CD4-positive, CD25-positive, alpha-beta regulatory T cell (primary cell): ENCODE data around the gene ASB4. TPM values are rescaled to one million over a fixed set of nuclear protein-coding genes. Genes with fewer than 3 reads are reported as not detected.

Experiments
- ATAC-seq, 2 donors: fragments of 150-1000 bp; cut with Tn5 transposase; one replicate each; pipeline ENCODE4 v1.10.0; 2021; ENCODE audit warnings: low read depth in 2 of 2, moderate number of reproducible peaks in 2 of 2, moderate library complexity in 1 of 2
- DNase-seq, 3 donors: peaks; one replicate each; pipeline versions ENCODE4 v3.0.0 to v3.0.0-alpha.2; 2012 to 2022; ENCODE audit warnings: mixed read lengths in 1 of 3
- H3K27ac ChIP-seq: one replicate; pipeline ENCODE4 v1.7.0; 2013; ENCODE audit warnings: mild to moderate bottlenecking, low read length; ENCODE audit not compliant: insufficient read depth, poor library complexity, severe bottlenecking
- H3K27me3 ChIP-seq: one replicate; pipeline ENCODE4 v1.7.0; 2013; ENCODE audit warnings: low read length; ENCODE audit not compliant: control insufficient read depth, insufficient read depth
- H3K36me3 ChIP-seq: one replicate; pipeline ENCODE4 v1.7.0; 2013; ENCODE audit warnings: mild to moderate bottlenecking, low read length, moderate library complexity; ENCODE audit not compliant: control insufficient read depth, insufficient read depth
- H3K4me1 ChIP-seq: 2 replicates; pipeline ENCODE4 v1.7.0; 2013; ENCODE audit warnings: mild to moderate bottlenecking, low read length; ENCODE audit not compliant: insufficient read depth, control insufficient read depth, poor library complexity, severe bottlenecking
- H3K4me3 ChIP-seq: one replicate; pipeline ENCODE4 v1.7.0; 2013; ENCODE audit warnings: low read depth, mild to moderate bottlenecking, low read length, moderate library complexity
- H3K9me3 ChIP-seq, 2 experiments: 1 replicate in 1 of 2; 2 replicates in 1 of 2; pipeline ENCODE4 v1.7.0; 2013; ENCODE audit warnings: low read length in 2 of 2, mild to moderate bottlenecking in 1 of 2, moderate library complexity in 1 of 2; ENCODE audit not compliant: control insufficient read depth in 2 of 2
- H3K27ac Mint-ChIP-seq, 3 donors: one replicate each; pipeline ENCODE4 v1.8.0; 2020 to 2022; ENCODE audit warnings: mild to moderate bottlenecking in 3 of 3, mixed read lengths in 3 of 3, moderate library complexity in 2 of 3
- H3K27me3 Mint-ChIP-seq: one replicate; pipeline ENCODE4 v1.8.0; 2022; ENCODE audit warnings: mild to moderate bottlenecking, mixed read lengths
- H3K36me3 Mint-ChIP-seq: one replicate; pipeline ENCODE4 v1.8.0; 2020; ENCODE audit warnings: mixed read lengths
- H3K4me1 Mint-ChIP-seq, 4 donors: one replicate each; pipeline ENCODE4 v1.8.0; 2020 to 2022; ENCODE audit warnings: mixed read lengths in 4 of 4, mild to moderate bottlenecking in 1 of 4
- H3K4me3 Mint-ChIP-seq, 4 donors: one replicate each; pipeline ENCODE4 v1.8.0; 2020 to 2022; ENCODE audit warnings: mild to moderate bottlenecking in 4 of 4, mixed read lengths in 4 of 4, moderate library complexity in 3 of 4
- H3K9me3 Mint-ChIP-seq, 7 donors: one replicate each; pipeline ENCODE4 v1.8.0; 2020 to 2022; ENCODE audit warnings: mixed read lengths in 7 of 7, mild to moderate bottlenecking in 3 of 7, moderate library complexity in 2 of 7
- polyA plus RNA-seq, 4 donors: library from polyadenylated mRNA; unstranded; fragments of 300-500 nt; fragmentation: Illumina TruSeq; gene quantifications; one replicate each; pipeline ENCODE4 v1.2.3, GENCODE V29; 2021
- total RNA-seq: library from RNA; stranded (reverse); gene quantifications from one replicate; pipeline ENCODE4 v1.2.3, GENCODE V29; 2022

Gene ASB4
- total and polyA plus RNA-seq, 5 donors from 2014 or later: not detected

GRCh38 chr7:95473276-95473985 lies 12.3 kb upstream of the ASB4 start:
- no peak overlapping the region for H3K27ac Mint-ChIP-seq
- Histone ChIP-seq H3K36me3 (no peaks in the 10 kb centered on the region), H3K27me3 (no peaks in the 10 kb centered on the region), H3K9me3 (no peaks in the 10 kb centered on the region), H3K27ac (no peak overlapping the region), H3K4me1 (no peaks in the 10 kb centered on the region), H3K4me3 (no peak overlapping the region)
- no peak overlapping the region for H3K4me3 Mint-ChIP-seq
- peaks cover 0 to 10% (median 3%) of the 10 kb centered on the region in 4 donors for H3K4me1 Mint-ChIP-seq
- no peak for DNase-seq
- H3K9me3 Mint-ChIP-seq: no peaks in the 10 kb centered on the region
- ATAC-seq: no peak
- peaks cover 7% of the 10 kb centered on the region for H3K27me3 Mint-ChIP-seq
- no peaks in the 10 kb centered on the region for H3K36me3 Mint-ChIP-seq

- no peaks in the 10 kb centered on the region for H3K9me3 Mint-ChIP-seq
- Histone ChIP-seq H3K36me3 (no peaks in the 10 kb centered on the region), H3K4me1 (no peaks in the 10 kb centered on the region), H3K4me3 (no peak overlapping the region), H3K27ac (no peak overlapping the region), H3K27me3 (peaks cover 3% of the 10 kb centered on the region), H3K9me3 (no peaks in the 10 kb centered on the region)
- H3K27me3 Mint-ChIP-seq: peaks cover 11% of the 10 kb centered on the region
- no peak overlapping the region for H3K27ac Mint-ChIP-seq
- H3K36me3 Mint-ChIP-seq: no peaks in the 10 kb centered on the region
- DNase-seq: no peak
- no peak overlapping the region for H3K4me3 Mint-ChIP-seq
- H3K4me1 Mint-ChIP-seq: peaks cover 0 to 5% (median 0%) of the 10 kb centered on the region in 4 donors
- no peak for ATAC-seq
Measured at GRCh38 chr7:95476072-95476847, 9.5 kb upstream of the ASB4 start.

- no peaks in the 10 kb centered on the region for H3K36me3 Mint-ChIP-seq
- Histone ChIP-seq H3K27me3 (peaks cover 3% of the 10 kb centered on the region), H3K4me3 (no peak overlapping the region), H3K4me1 (no peaks in the 10 kb centered on the region), H3K9me3 (no peaks in the 10 kb centered on the region), H3K36me3 (no peaks in the 10 kb centered on the region), H3K27ac (no peak overlapping the region)
- peaks cover 0 to 5% (median 0%) of the 10 kb centered on the region in 4 donors for H3K4me1 Mint-ChIP-seq
- no peak overlapping the region for H3K27ac Mint-ChIP-seq
- DNase-seq: peak; percentile 5 to 57 (median 28)
- H3K4me3 Mint-ChIP-seq: no peak overlapping the region
- H3K9me3 Mint-ChIP-seq: no peaks in the 10 kb centered on the region
- H3K27me3 Mint-ChIP-seq: peaks cover 11% of the 10 kb centered on the region
- peak in 1 of 2 donors; percentile 47 for ATAC-seq
Measured at GRCh38 chr7:95476904-95477594, 8.7 kb upstream of the ASB4 start.

- H3K4me1 Mint-ChIP-seq: peaks cover 0 to 5% (median 0%) of the 10 kb centered on the region in 4 donors
- peaks cover 5% of the 10 kb centered on the region for H3K27me3 ChIP-seq
- H3K36me3 Mint-ChIP-seq: no peaks in the 10 kb centered on the region
- no peak overlapping the region for H3K4me3 Mint-ChIP-seq
- H3K9me3 Mint-ChIP-seq: no peaks in the 10 kb centered on the region
- H3K9me3 ChIP-seq: no peaks in the 10 kb centered on the region
- H3K4me1 ChIP-seq: no peaks in the 10 kb centered on the region
- ATAC-seq (no peak), DNase-seq (no peak)
- H3K27ac Mint-ChIP-seq: no peak overlapping the region
- peaks cover 7% of the 10 kb centered on the region for H3K27me3 Mint-ChIP-seq
- H3K36me3 ChIP-seq: no peaks in the 10 kb centered on the region
- H3K4me3 ChIP-seq: no peak overlapping the region
- no peak overlapping the region for H3K27ac ChIP-seq
Measured at GRCh38 chr7:95478272-95479037, 7.3 kb upstream of the ASB4 start.

- peak overlapping the region in 1 of 3 donors; percentile 7 for H3K27ac Mint-ChIP-seq
- no peak for DNase-seq
- no peaks in the 10 kb centered on the region for H3K9me3 Mint-ChIP-seq
- Histone ChIP-seq H3K4me3 (no peak overlapping the region), H3K27me3 (peaks cover 5% of the 10 kb centered on the region), H3K36me3 (no peaks in the 10 kb centered on the region), H3K27ac (no peak overlapping the region), H3K9me3 (no peaks in the 10 kb centered on the region), H3K4me1 (no peaks in the 10 kb centered on the region)
- peaks cover 7% of the 10 kb centered on the region for H3K27me3 Mint-ChIP-seq
- H3K36me3 Mint-ChIP-seq: no peaks in the 10 kb centered on the region
- H3K4me1 Mint-ChIP-seq: peaks cover 0 to 5% (median 0%) of the 10 kb centered on the region in 4 donors
- H3K4me3 Mint-ChIP-seq: no peak overlapping the region
- no peak for ATAC-seq
Measured at GRCh38 chr7:95479992-95480624, 5.6 kb upstream of the ASB4 start.

GRCh38 chr7:95481271-95482165 lies 4.2 kb upstream of the ASB4 start:
- H3K4me1 Mint-ChIP-seq: peaks cover 0 to 5% (median 0%) of the 10 kb centered on the region in 4 donors
- H3K9me3 ChIP-seq: no peaks in the 10 kb centered on the region
- no peak overlapping the region for H3K27ac Mint-ChIP-seq
- no peak overlapping the region for H3K27ac ChIP-seq
- no peaks in the 10 kb centered on the region for H3K4me1 ChIP-seq
- DNase-seq (no peak), ATAC-seq (no peak)
- no peaks in the 10 kb centered on the region for H3K36me3 ChIP-seq
- no peak overlapping the region for H3K4me3 ChIP-seq
- H3K27me3 ChIP-seq: peaks cover 5% of the 10 kb centered on the region
- no peak overlapping the region for H3K4me3 Mint-ChIP-seq
- no peaks in the 10 kb centered on the region for H3K36me3 Mint-ChIP-seq
- H3K9me3 Mint-ChIP-seq: no peaks in the 10 kb centered on the region
- H3K27me3 Mint-ChIP-seq: peaks cover 7% of the 10 kb centered on the region
